ENCODE data around the gene AGBL4. TPM values are rescaled to one million over a fixed set of nuclear protein-coding genes. Genes with fewer than 3 reads are reported as not detected.

Gene AGBL4
- total RNA-seq, 4 donors from 2014 or later: 0.44 to 1.5 (median 1.2) TPM; not detected in 1

DNA sequence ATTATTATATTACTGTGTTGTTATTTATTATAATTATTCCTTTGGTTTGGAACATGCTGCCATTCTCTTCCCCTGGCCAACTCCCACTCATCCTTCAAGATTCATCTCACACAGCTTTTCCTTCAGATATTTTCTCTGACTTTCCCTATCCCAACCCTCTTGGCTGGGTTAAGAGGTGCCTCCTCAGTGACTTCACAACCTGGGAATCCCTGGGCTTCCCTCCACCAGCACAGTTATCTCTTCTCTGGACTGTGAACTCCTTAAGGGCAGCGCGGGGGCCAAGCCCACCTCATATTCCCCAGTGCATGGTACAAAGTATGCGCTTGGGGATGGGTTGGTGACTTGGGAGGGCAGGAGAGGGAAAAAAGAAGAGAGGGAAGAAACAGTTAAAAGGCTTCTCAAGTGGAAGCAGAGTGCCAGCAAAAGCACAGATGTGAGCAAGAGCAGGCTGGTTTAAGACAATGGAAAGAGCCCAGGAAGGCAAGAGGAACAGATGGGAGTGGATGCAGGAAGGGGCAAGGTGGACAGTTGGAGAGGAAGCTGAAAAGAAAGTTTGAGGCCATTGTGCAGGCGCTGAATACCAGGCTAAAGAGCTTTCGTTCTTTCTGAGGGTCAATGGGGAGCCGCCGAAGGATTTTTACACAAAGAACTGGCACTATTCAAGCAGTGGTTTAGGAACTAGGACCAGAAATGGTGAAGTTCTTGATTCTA is 1379.4 kb downstream of the AGBL4 start:
- no peaks in the 10 kb centered on the region for H3K9me3 ChIP-seq
- no peaks in the 10 kb centered on the region for H3K4me1 ChIP-seq
- 76 to 79% methylated on average over 7 of the region's 7 CpGs for WGBS, 2 donors
- no peak overlapping the region for H3K27ac ChIP-seq
- no peaks in the 10 kb centered on the region for H3K36me3 ChIP-seq
- H3K4me3 ChIP-seq: no peak overlapping the region
- no peak for TF ChIP-seq POLR2A (IDR thresholded peaks at IDR 0.05)
- TF ChIP-seq, protein P1, sequence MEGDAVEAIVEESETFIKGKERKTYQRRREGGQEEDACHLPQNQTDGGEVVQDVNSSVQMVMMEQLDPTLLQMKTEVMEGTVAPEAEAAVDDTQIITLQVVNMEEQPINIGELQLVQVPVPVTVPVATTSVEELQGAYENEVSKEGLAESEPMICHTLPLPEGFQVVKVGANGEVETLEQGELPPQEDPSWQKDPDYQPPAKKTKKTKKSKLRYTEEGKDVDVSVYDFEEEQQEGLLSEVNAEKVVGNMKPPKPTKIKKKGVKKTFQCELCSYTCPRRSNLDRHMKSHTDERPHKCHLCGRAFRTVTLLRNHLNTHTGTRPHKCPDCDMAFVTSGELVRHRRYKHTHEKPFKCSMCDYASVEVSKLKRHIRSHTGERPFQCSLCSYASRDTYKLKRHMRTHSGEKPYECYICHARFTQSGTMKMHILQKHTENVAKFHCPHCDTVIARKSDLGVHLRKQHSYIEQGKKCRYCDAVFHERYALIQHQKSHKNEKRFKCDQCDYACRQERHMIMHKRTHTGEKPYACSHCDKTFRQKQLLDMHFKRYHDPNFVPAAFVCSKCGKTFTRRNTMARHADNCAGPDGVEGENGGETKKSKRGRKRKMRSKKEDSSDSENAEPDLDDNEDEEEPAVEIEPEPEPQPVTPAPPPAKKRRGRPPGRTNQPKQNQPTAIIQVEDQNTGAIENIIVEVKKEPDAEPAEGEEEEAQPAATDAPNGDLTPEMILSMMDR (IDR thresholded peaks at IDR 0.05): no peak
- H3K27me3 ChIP-seq: no peaks in the 10 kb centered on the region
- no peak for DNase-seq (ENCODE audit: low spot score in 2 of 2)

DNA sequence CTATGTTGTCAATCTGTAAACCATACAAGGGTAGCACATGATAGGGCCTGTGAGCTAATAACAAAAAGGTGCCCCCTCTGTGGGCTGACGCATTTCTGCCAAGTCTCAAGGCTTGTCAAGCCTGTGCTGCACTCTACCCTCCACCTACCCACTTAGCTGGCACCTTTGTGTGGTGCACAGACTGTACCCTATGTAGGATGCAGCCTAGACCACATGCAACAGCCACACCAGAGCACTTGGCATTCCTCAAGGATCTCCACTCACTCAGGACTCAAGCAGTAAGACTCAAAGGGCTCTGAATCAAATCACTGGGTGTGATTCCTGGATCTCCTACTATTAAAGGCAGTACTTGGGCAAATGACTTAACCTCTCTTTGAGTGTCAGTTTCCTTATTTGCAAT is 1380.6 kb downstream of the AGBL4 start:
- no peaks in the 10 kb centered on the region for H3K27me3 ChIP-seq
- DNase-seq (ENCODE audit: low spot score in 2 of 2): no peak
- 80 to 88% methylated on average over 1 of the region's 1 CpG for WGBS, 2 donors

GRCh38 chr1:48640836-48641492 is 1382.8 kb downstream of the AGBL4 start:
- no peak overlapping the region for H3K4me3 ChIP-seq
- H3K9me3 ChIP-seq: no peaks in the 10 kb centered on the region
- WGBS, 2 donors: 81 to 85% methylated on average over 5 of the region's 5 CpGs
- no peaks in the 10 kb centered on the region for H3K27me3 ChIP-seq
- TF ChIP-seq, protein P1 (IDR thresholded peaks at IDR 0.05): no peak
- no peak for TF ChIP-seq POLR2A (IDR thresholded peaks at IDR 0.05)
- TF ChIP-seq EP300 (IDR thresholded peaks at IDR 0.05): no peak
- no peak for DNase-seq (ENCODE audit: low spot score in 2 of 2)
- H3K4me1 ChIP-seq: no peaks in the 10 kb centered on the region
- no peak overlapping the region for H3K27ac ChIP-seq
- H3K36me3 ChIP-seq: no peaks in the 10 kb centered on the region

More for the DNA sequence above, 1380.6 kb downstream of the AGBL4 start:
- no peaks in the 10 kb centered on the region for H3K4me1 ChIP-seq
- TF ChIP-seq, protein P1 (IDR thresholded peaks at IDR 0.05): no peak
- TF ChIP-seq EP300 (IDR thresholded peaks at IDR 0.05) (no peak), POLR2A (IDR thresholded peaks at IDR 0.05) (no peak)
- no peaks in the 10 kb centered on the region for H3K36me3 ChIP-seq
- H3K27ac ChIP-seq: no peak overlapping the region
- no peaks in the 10 kb centered on the region for H3K9me3 ChIP-seq
- H3K4me3 ChIP-seq: no peak overlapping the region

GRCh38 chr1:48629867-48630266 is 1393.9 kb downstream of the AGBL4 start:
- H3K9me3 ChIP-seq: no peaks in the 10 kb centered on the region
- no peak overlapping the region for H3K4me3 ChIP-seq
- H3K36me3 ChIP-seq: no peaks in the 10 kb centered on the region
- no peaks in the 10 kb centered on the region for H3K27me3 ChIP-seq
- H3K4me1 ChIP-seq: no peaks in the 10 kb centered on the region
- H3K27ac ChIP-seq: no peak overlapping the region
- TF ChIP-seq POLR2A (IDR thresholded peaks at IDR 0.05): no peak
- TF ChIP-seq, protein P1 (IDR thresholded peaks at IDR 0.05): no peak
- TF ChIP-seq EP300 (IDR thresholded peaks at IDR 0.05): no peak
- no peak for DNase-seq (ENCODE audit: low spot score in 2 of 2)
- WGBS, 2 donors: 80 to 83% methylated on average over 3 of the region's 3 CpGs

DNA sequence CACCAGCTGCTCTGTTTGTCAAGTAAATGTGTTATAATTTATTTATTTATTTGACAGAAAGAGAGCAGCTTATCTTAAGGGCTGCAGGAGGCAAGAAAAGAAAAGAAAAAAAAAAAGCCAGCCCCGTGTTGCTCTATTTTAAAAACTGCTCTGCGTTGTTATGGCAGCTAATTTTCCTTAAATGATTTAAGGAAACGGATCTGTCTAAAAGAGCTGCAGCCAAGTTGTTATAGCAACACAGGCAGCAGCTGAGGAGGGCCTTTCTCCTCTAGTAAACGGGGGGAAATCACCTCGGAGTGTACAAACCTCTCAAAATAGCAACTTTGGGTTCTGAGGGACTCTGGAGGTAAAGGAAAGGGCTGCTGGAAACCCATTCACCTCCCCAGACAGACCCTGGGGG is 1396.3 kb downstream of the AGBL4 start:
- no peak for TF ChIP-seq EP300 (IDR thresholded peaks at IDR 0.05)
- TF ChIP-seq POLR2A (IDR thresholded peaks at IDR 0.05): no peak
- TF ChIP-seq, protein P1 (IDR thresholded peaks at IDR 0.05): no peak
- Histone ChIP-seq H3K9me3 (no peaks in the 10 kb centered on the region), H3K36me3 (no peaks in the 10 kb centered on the region), H3K27me3 (no peaks in the 10 kb centered on the region), H3K27ac (no peak overlapping the region), H3K4me3 (no peak overlapping the region), H3K4me1 (no peaks in the 10 kb centered on the region)
- no peak for DNase-seq (ENCODE audit: low spot score in 2 of 2)
- WGBS, 2 donors: 9 to 22% methylated on average over 5 of the region's 5 CpGs
